Measurements from ENCODE around the gene ZNF385C. TPM values are rescaled to one million over a fixed set of nuclear protein-coding genes. Genes with fewer than 3 reads are reported as not detected.

Gene ZNF385C
- total and polyA plus RNA-seq, 2 of the 13 experiments (the other 11 are each of a cell fraction or from before 2014, with no cell fraction given) = 2.3 to 6.1 TPM

GRCh38 chr17:42109086-42109485 is 10.8 kb upstream of the ZNF385C start:
- Histone ChIP-seq H3K36me3 (replicated peaks in 1 of 2; ENCODE audit: control insufficient read depth in 1 of 2, insufficient read depth in 2 of 2, low read length in 2 of 2) (no peaks in the 10 kb centered on the region), H3K4me3 (replicated peaks in 1 of 3; ENCODE audit: insufficient read depth in 1 of 3, low read depth in 2 of 3, low read length in 3 of 3) (no peak overlapping the region), H3K9ac (ENCODE audit: insufficient read depth, low read depth, low read length) (no peak overlapping the region), H4K20me1 (ENCODE audit: insufficient read depth, low read length) (no peaks in the 10 kb centered on the region), H3K4me2 (ENCODE audit: low read depth, low read length) (no peak overlapping the region), H3K9me3 (ENCODE audit: low read length) (no peaks in the 10 kb centered on the region), H2AFZ (ENCODE audit: low read length) (no peak overlapping the region), H3K79me2 (ENCODE audit: insufficient read depth, low read length) (no peaks in the 10 kb centered on the region), H3K27me3 (ENCODE audit: control insufficient read depth in 1 of 2, insufficient read depth in 2 of 2, low read length in 2 of 2) (no peaks in the 10 kb centered on the region), H3K4me1 (ENCODE audit: insufficient read depth, low read length) (peaks cover 33% of the 10 kb centered on the region), H3K27ac (ENCODE audit: extremely low read length, insufficient read depth, low read length) (no peak overlapping the region)
- FAIRE-seq (no peak), DNase-seq (ENCODE audit: low spot score) (no peak), ATAC-seq (no peak)
- in situ Hi-C loops (cut with HindIII; ENCODE audit: extremely low pct_ligation_motif_present, low pct_unique_long_range_greater_than_20kb) = no loop called here
- CTCF ChIA-PET (ENCODE audit: low intra/inter-chr PET ratio, low total read pairs) = no interaction called here
- POLR2A ChIA-PET = interaction anchor here (1.2 kb wide), 1 partner anchor 84 kb away, joined by 3 read pairs; no protein-coding TSS in a partner anchor
- intact Hi-C loops (cut with micrococcal nuclease; ENCODE audit: unreplicated experiment) = no loop called here
- TF ChIP-seq ZFP36L1 (CRISPR knock-in tag; IDR thresholded peaks at IDR 0.05) = no peak
- no peak for TF ChIP-seq ZNF546 (CRISPR knock-in tag; conservative IDR thresholded peaks at IDR 0.05)
- no peak for TF ChIP-seq ARID2 (CRISPR knock-in tag; IDR thresholded peaks at IDR 0.05; ENCODE audit: borderline replicate concordance)
- no peak for TF ChIP-seq NONO (IDR thresholded peaks at IDR 0.05)
- no peak for TF ChIP-seq NONO (CRISPR knock-in tag; conservative IDR thresholded peaks at IDR 0.05)
- TF ChIP-seq ZNF629 (CRISPR knock-in tag; conservative IDR thresholded peaks at IDR 0.05) = peak; percentile 55; the same call in 1 of the 2 replicates
- no peak for TF ChIP-seq ISX (CRISPR knock-in tag; conservative IDR thresholded peaks at IDR 0.05)
- no TSS peak for BruUV-seq (replicated peaks)
- 84% methylated on average over 9 of the region's 9 CpGs for WGBS (ENCODE audit: low lambda C conversion rate)

- no peaks in the 10 kb centered on the region for H3K27me3 ChIP-seq (ENCODE audit: control insufficient read depth in 1 of 2, insufficient read depth in 2 of 2, low read length in 2 of 2)
- ChIA-PET POLR2A (interaction anchor here (1.2 kb wide), 1 partner anchor 83 kb away, joined by 3 read pairs; no protein-coding TSS in a partner anchor), CTCF (ENCODE audit: low intra/inter-chr PET ratio, low total read pairs) (interaction anchor here (1.3 kb wide), 1 partner anchor 40 kb away, joined by 3 read pairs; no protein-coding TSS in a partner anchor)
- H3K27ac ChIP-seq (ENCODE audit: extremely low read length, insufficient read depth, low read length) = no peak overlapping the region
- 78% methylated on average over 40 of the region's 51 CpGs for WGBS (ENCODE audit: low lambda C conversion rate)
- peak; percentile 14 for ATAC-seq
- intact Hi-C loops (cut with micrococcal nuclease; ENCODE audit: unreplicated experiment) = no loop called here
- H3K79me2 ChIP-seq (ENCODE audit: insufficient read depth, low read length) = no peaks in the 10 kb centered on the region
- no peaks in the 10 kb centered on the region for H4K20me1 ChIP-seq (ENCODE audit: insufficient read depth, low read length)
- in situ Hi-C loops (cut with HindIII; ENCODE audit: extremely low pct_ligation_motif_present, low pct_unique_long_range_greater_than_20kb) = no loop called here
- no peak overlapping the region for H3K9ac ChIP-seq (ENCODE audit: insufficient read depth, low read depth, low read length)
- peak overlapping the region; percentile 38; the same call in 1 of the 2 replicates for H3K4me2 ChIP-seq (ENCODE audit: low read depth, low read length)
- DNase-seq (ENCODE audit: low spot score) = no peak
- no peaks in the 10 kb centered on the region for H3K9me3 ChIP-seq (ENCODE audit: low read length)
- no peak for FAIRE-seq
- H3K4me3 ChIP-seq (replicated peaks in 1 of 3; ENCODE audit: insufficient read depth in 1 of 3, low read depth in 2 of 3, low read length in 3 of 3) = no peak overlapping the region
- H2AFZ ChIP-seq (ENCODE audit: low read length) = no peak overlapping the region
- BruUV-seq (replicated peaks) = no TSS peak
- peaks cover 27% of the 10 kb centered on the region for H3K4me1 ChIP-seq (ENCODE audit: insufficient read depth, low read length)
- H3K36me3 ChIP-seq (replicated peaks in 1 of 2; ENCODE audit: control insufficient read depth in 1 of 2, insufficient read depth in 2 of 2, low read length in 2 of 2) = no peaks in the 10 kb centered on the region
- TF ChIP-seq, protein P1, sequence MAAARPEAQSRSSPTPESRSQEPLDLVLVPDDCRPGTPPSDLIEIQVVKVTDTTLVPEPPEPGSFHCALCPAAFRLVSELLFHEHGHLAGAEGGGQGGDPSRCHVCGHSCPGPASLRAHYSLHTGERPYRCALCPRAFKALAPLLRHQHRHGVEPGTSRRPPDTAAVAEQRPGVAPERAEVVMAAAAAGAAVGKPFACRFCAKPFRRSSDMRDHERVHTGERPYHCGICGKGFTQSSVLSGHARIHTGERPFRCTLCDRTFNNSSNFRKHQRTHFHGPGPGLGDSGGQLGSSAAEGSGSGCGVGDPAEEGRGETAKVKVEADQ (CRISPR knock-in tag; IDR thresholded peaks at IDR 0.05; ENCODE audit: borderline replicate concordance) = no peak
- no peak for TF ChIP-seq SALL2 (CRISPR knock-in tag; IDR thresholded peaks at IDR 0.05)
- TF ChIP-seq CBX5 (CRISPR knock-in tag; IDR thresholded peaks at IDR 0.05; ENCODE audit: borderline replicate concordance) = no peak
- TF ChIP-seq, protein P2, sequence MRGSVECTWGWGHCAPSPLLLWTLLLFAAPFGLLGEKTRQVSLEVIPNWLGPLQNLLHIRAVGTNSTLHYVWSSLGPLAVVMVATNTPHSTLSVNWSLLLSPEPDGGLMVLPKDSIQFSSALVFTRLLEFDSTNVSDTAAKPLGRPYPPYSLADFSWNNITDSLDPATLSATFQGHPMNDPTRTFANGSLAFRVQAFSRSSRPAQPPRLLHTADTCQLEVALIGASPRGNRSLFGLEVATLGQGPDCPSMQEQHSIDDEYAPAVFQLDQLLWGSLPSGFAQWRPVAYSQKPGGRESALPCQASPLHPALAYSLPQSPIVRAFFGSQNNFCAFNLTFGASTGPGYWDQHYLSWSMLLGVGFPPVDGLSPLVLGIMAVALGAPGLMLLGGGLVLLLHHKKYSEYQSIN (CRISPR knock-in tag; IDR thresholded peaks at IDR 0.05; ENCODE audit: borderline replicate concordance) = no peak
- peak; percentile 79; the same call in 1 of the 2 replicates for TF ChIP-seq NFE2L2 (IDR thresholded peaks at IDR 0.05; ENCODE audit: low read length)
- no peak for TF ChIP-seq KLF15 (CRISPR knock-in tag; IDR thresholded peaks at IDR 0.05; ENCODE audit: borderline replicate concordance)
- TF ChIP-seq NFE2L1 (CRISPR knock-in tag; IDR thresholded peaks at IDR 0.05; ENCODE audit: borderline replicate concordance) = 0 out of 2 replicates have a peak, but pooled peaks have one; percentile 45
- TF ChIP-seq ZNF746 (CRISPR knock-in tag; IDR thresholded peaks at IDR 0.05) = no peak
- TF ChIP-seq NBN (conservative IDR thresholded peaks at IDR 0.05) = no peak
- no peak for TF ChIP-seq ZNF761 (CRISPR knock-in tag; conservative IDR thresholded peaks at IDR 0.05)
Measured at GRCh38 chr17:42107597-42108576, 9.6 kb upstream of the ZNF385C start.
